Right lobe of liver (tissue), 4 donors: Measurements from ENCODE around the gene JADE1.

Experiments used
- CTCF ChIP-seq, 4 donors: fragments of 200-600 bp in 3 of 4; fragments of 450-650 bp in 1 of 4; IDR thresholded peaks; one replicate each; pipeline versions ENCODE4 v1.5.1 to v1.8.0; 2016 to 2022; ENCODE audit warnings: antibody characterized with exemption in 4 of 4, mild to moderate bottlenecking in 2 of 4
- POLR2A ChIP-seq: fragments of 450-650 bp; IDR thresholded peaks from one replicate; pipeline ENCODE4 v1.6.1; 2017; ENCODE audit warnings: antibody characterized with exemption, mild to moderate bottlenecking
- donor health status: DM: no; HTN: no; CAD: no.
- donor health status: DM: no; HTN: no; CAD: no.
- donor health status: DM: no; HTN: yes; CAD: no.

- TF ChIP-seq CTCF (IDR thresholded peaks at IDR 0.05) (no peak), POLR2A (no peak)
Observed at GRCh38 chr4:128859887-128860677, 50.6 kb downstream of the JADE1 start.
